Measurements from ENCODE around the gene CLEC3A.

Gene CLEC3A

GRCh38 chr16:78002915-78003538 lies 19.3 kb upstream of the CLEC3A start:
- TF ChIP-seq REST (IDR thresholded peaks at IDR 0.05; ENCODE audit: low read depth), result no peak
- TF ChIP-seq CEBPB (IDR thresholded peaks at IDR 0.05), result no peak
- TF ChIP-seq EGR1 (IDR thresholded peaks at IDR 0.05), result no peak
- no peak for TF ChIP-seq MAX (IDR thresholded peaks at IDR 0.05)
- TF ChIP-seq CREB1 (IDR thresholded peaks at IDR 0.05; ENCODE audit: low read depth), result no peak
- TF ChIP-seq TEAD4 (IDR thresholded peaks at IDR 0.05), result no peak
- TF ChIP-seq YY1 (IDR thresholded peaks at IDR 0.05; ENCODE audit: low read depth), result peak; percentile 65
- 0 out of 2 replicates have a peak, but pooled peaks have one; percentile 23 for TF ChIP-seq NFIC (IDR thresholded peaks at IDR 0.05)
- TF ChIP-seq EP300 (IDR thresholded peaks at IDR 0.05; ENCODE audit: borderline replicate concordance), result no peak
- TF ChIP-seq RAD21 (IDR thresholded peaks at IDR 0.05; ENCODE audit: low read depth), result peak; percentile 67

GRCh38 chr16:78004517-78004916 lies 17.8 kb upstream of the CLEC3A start:
- TF ChIP-seq CEBPB (IDR thresholded peaks at IDR 0.05), result no peak
- TF ChIP-seq MAX (IDR thresholded peaks at IDR 0.05), result no peak
- TF ChIP-seq USF1 (IDR thresholded peaks at IDR 0.05), result no peak
- TF ChIP-seq EP300 (IDR thresholded peaks at IDR 0.05; ENCODE audit: borderline replicate concordance), result no peak
- TF ChIP-seq TEAD4 (IDR thresholded peaks at IDR 0.05), result no peak
- TF ChIP-seq CREB1 (IDR thresholded peaks at IDR 0.05; ENCODE audit: low read depth), result no peak
- no peak for TF ChIP-seq ZBTB7A (IDR thresholded peaks at IDR 0.05; ENCODE audit: low read depth)
- TF ChIP-seq NFIC (IDR thresholded peaks at IDR 0.05), result no peak
- no peak for TF ChIP-seq TAF1 (IDR thresholded peaks at IDR 0.05; ENCODE audit: low read depth)
- no peak for TF ChIP-seq TCF12 (IDR thresholded peaks at IDR 0.05; ENCODE audit: low read depth)
- no peak for TF ChIP-seq YY1 (IDR thresholded peaks at IDR 0.05; ENCODE audit: low read depth)

- TF ChIP-seq REST (IDR thresholded peaks at IDR 0.05; ENCODE audit: low read depth), result no peak
- peak; percentile 5; the same call in 1 of the 2 replicates for TF ChIP-seq RAD21 (IDR thresholded peaks at IDR 0.05; ENCODE audit: low read depth)
- no peak for TF ChIP-seq EP300 (IDR thresholded peaks at IDR 0.05; ENCODE audit: borderline replicate concordance)
Measured at GRCh38 chr16:78005881-78006280, 16.5 kb upstream of the CLEC3A start.

- no peak for TF ChIP-seq EP300 (IDR thresholded peaks at IDR 0.05; ENCODE audit: borderline replicate concordance)
- no peak for TF ChIP-seq CEBPB (IDR thresholded peaks at IDR 0.05)
- no peak for TF ChIP-seq FOXM1 (IDR thresholded peaks at IDR 0.05; ENCODE audit: borderline replicate concordance, low read depth)
- no peak for TF ChIP-seq EGR1 (IDR thresholded peaks at IDR 0.05)
- no peak for TF ChIP-seq NFIC (IDR thresholded peaks at IDR 0.05)
- TF ChIP-seq ZBTB7A (IDR thresholded peaks at IDR 0.05; ENCODE audit: low read depth), result no peak
- TF ChIP-seq TAF1 (IDR thresholded peaks at IDR 0.05; ENCODE audit: low read depth), result no peak
- no peak for TF ChIP-seq MAX (IDR thresholded peaks at IDR 0.05)
- TF ChIP-seq CREB1 (IDR thresholded peaks at IDR 0.05; ENCODE audit: low read depth), result no peak
- no peak for TF ChIP-seq REST (IDR thresholded peaks at IDR 0.05; ENCODE audit: low read depth)
Measured at GRCh38 chr16:78007121-78007520, 15.2 kb upstream of the CLEC3A start.

- no peak for TF ChIP-seq EP300 (IDR thresholded peaks at IDR 0.05; ENCODE audit: borderline replicate concordance)
- no peak for TF ChIP-seq TAF1 (IDR thresholded peaks at IDR 0.05; ENCODE audit: low read depth)
- no peak for TF ChIP-seq RAD21 (IDR thresholded peaks at IDR 0.05; ENCODE audit: low read depth)
- TF ChIP-seq TCF12 (IDR thresholded peaks at IDR 0.05; ENCODE audit: low read depth), result no peak
- TF ChIP-seq YY1 (IDR thresholded peaks at IDR 0.05; ENCODE audit: low read depth), result no peak
- no peak for TF ChIP-seq TEAD4 (IDR thresholded peaks at IDR 0.05)
Measured at GRCh38 chr16:78024159-78024558, 1.8 kb downstream of the CLEC3A start.

Measured in Ishikawa (cell line).